Brain microvascular endothelial cell (primary cell): ENCODE results near the gene LRP6.

Experiments used
- DNase-seq: peaks from one replicate; pipeline ENCODE4 v3.0.0-alpha.2; 2020
- H3K27ac ChIP-seq: fragments of 250-450 bp; sonication (Bioruptor Pico); 2 replicates; pipeline ENCODE4 v1.5.1; 2020; ENCODE audit warnings: mild to moderate bottlenecking, moderate library complexity
- H3K27me3 ChIP-seq: fragments of 250-450 bp; sonication (Bioruptor Pico); replicated peaks from 2 replicates; pipeline ENCODE4 v1.5.1; 2020; ENCODE audit warnings: mild to moderate bottlenecking
- H3K36me3 ChIP-seq: fragments of 250-450 bp; sonication (Bioruptor Pico); replicated peaks from 2 replicates; pipeline ENCODE4 v1.5.1; 2020; ENCODE audit warnings: mild to moderate bottlenecking
- H3K4me3 ChIP-seq: 2 replicates; pipeline ENCODE4 v1.5.1; 2011; ENCODE audit warnings: low read depth, mild to moderate bottlenecking, control low read depth, low read length, moderate library complexity
- CTCF ChIP-seq: IDR thresholded peaks from 2 replicates; pipeline ENCODE4 v1.5.1; 2011; ENCODE audit warnings: low read depth, mild to moderate bottlenecking, moderate library complexity, low read length, control low read depth, inconsistent platforms; ENCODE audit errors: missing control alignments
- in situ Hi-C: cut with HindIII; loops from 2 replicates; pipeline ENCODE4 v1.10.0; 2017; ENCODE audit warnings: low sequenced_read_pairs, low pct_ligation_motif_present

Gene LRP6

DNA sequence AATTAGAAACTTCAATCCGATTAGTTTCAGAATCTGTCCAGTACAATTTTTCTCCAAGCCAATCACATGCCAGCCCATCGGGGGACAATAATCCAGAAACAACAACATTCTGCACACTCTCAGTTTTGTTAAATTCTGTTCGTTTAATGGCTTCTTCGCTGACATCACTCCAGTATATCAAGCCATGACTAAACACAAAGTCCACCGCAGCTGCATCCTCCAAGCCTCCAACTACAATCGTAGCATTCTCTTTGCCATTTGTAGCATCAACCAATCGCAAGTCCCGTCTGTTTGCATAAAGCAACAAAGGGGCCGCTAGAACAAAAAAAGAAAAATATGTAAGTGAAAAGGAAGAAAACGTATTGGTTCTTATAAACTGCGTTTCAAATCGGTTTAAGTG, 22.5 kb downstream of the LRP6 start:
- in situ Hi-C loops: no loop called here
- H3K27me3 ChIP-seq: no peaks in the 10 kb centered on the region
- TF ChIP-seq CTCF: no peak
- no peak overlapping the region for H3K27ac ChIP-seq
- peaks cover 3% of the 10 kb centered on the region for H3K36me3 ChIP-seq
- no peak for DNase-seq
- H3K4me3 ChIP-seq: no peak overlapping the region

- H3K4me3 ChIP-seq: no peak overlapping the region
Observed at GRCh38 chr12:12240662-12241340, 26.0 kb downstream of the LRP6 start.

GRCh38 chr12:12239127-12239526, 27.7 kb downstream of the LRP6 start:
- Histone ChIP-seq H3K4me3 (no peak overlapping the region), H3K27me3 (no peaks in the 10 kb centered on the region), H3K27ac (no peak overlapping the region), H3K36me3 (peaks cover 3% of the 10 kb centered on the region)
- in situ Hi-C loops: no loop called here
- DNase-seq: no peak
- TF ChIP-seq CTCF: no peak

More at GRCh38 chr12:12240662-12241340, 26.0 kb downstream of the LRP6 start:
- Histone ChIP-seq H3K36me3 (peaks cover 3% of the 10 kb centered on the region), H3K27ac (no peak overlapping the region), H3K27me3 (no peaks in the 10 kb centered on the region)
- no peak for DNase-seq
- in situ Hi-C loops: no loop called here
- TF ChIP-seq CTCF: no peak

DNA sequence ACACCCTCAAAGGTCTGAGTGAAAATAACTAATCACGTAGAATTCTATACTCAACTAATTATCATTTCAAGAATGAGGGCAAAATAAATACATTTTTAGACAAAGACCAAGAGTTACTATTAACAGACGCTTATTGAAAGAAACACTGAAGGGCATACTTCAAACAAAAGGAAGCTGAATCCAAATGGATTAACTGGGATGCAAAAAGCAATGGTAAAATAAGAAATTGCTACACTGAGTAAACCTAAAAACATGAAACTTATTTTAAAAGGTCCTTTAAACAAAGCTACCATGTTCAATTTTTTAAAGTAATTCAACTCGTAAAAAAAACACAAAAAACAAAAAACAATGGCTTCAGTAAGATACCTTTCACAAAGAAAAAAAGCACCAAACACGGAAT, 28.2 kb downstream of the LRP6 start:
- H3K4me3 ChIP-seq: no peak overlapping the region
- TF ChIP-seq CTCF: no peak
- H3K27me3 ChIP-seq: no peaks in the 10 kb centered on the region
- DNase-seq: no peak
- in situ Hi-C loops: no loop called here
- H3K36me3 ChIP-seq: no peaks in the 10 kb centered on the region
- H3K27ac ChIP-seq: no peak overlapping the region

- TF ChIP-seq CTCF: no peak
- Histone ChIP-seq H3K4me3 (no peak overlapping the region), H3K27me3 (no peaks in the 10 kb centered on the region), H3K27ac (no peak overlapping the region), H3K36me3 (no peaks in the 10 kb centered on the region)
- in situ Hi-C loops: no loop called here
- no peak for DNase-seq
Observed at GRCh38 chr12:12236896-12237295, 29.9 kb downstream of the LRP6 start.

DNA sequence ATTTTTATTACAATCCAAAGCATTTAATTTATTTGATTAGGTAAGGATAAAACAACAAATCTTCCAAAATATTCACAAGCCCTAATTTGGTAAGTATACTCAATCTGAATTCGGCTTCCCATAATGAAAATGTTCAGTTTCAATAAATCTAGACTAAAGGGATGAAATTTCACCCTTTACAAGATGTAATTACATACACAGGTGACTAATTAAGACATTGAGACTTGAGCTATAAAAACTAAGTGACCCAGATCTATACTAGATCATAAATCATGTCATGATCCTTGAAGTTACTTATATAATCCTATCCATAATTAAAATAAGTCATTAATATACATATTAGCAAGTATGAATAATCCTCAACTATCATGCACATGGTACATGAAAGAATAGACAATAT, 36.6 kb downstream of the LRP6 start:
- Histone ChIP-seq H3K4me3 (no peak overlapping the region), H3K27ac (no peak overlapping the region), H3K27me3 (no peaks in the 10 kb centered on the region), H3K36me3 (no peaks in the 10 kb centered on the region)
- TF ChIP-seq CTCF: no peak
- in situ Hi-C loops: no loop called here
- no peak for DNase-seq
